Mesendoderm (in vitro differentiated cells): ENCODE data around the gene RPL19.

Source experiments
- DNase-seq: peaks from one replicate; pipeline ENCODE4 v3.0.0; 2013
- H2AK5ac ChIP-seq: 2 replicates; pipeline ENCODE4 v1.6.1; 2013; ENCODE audit warnings: low read length, inconsistent platforms
- H2BK120ac ChIP-seq: 2 replicates; pipeline ENCODE4 v1.6.1; 2013; ENCODE audit warnings: low read depth, mild to moderate bottlenecking, low read length, moderate library complexity, mixed read lengths
- H2BK15ac ChIP-seq: replicated peaks from 2 replicates; pipeline ENCODE4 v1.6.1; 2013; ENCODE audit warnings: low read depth, mild to moderate bottlenecking, moderate library complexity
- H2BK5ac ChIP-seq: 2 replicates; pipeline ENCODE4 v1.6.1; 2013; ENCODE audit warnings: low read length, inconsistent platforms
- H3K18ac ChIP-seq: 2 replicates; pipeline ENCODE4 v1.6.1; 2013; ENCODE audit warnings: mild to moderate bottlenecking, low read length, mixed read lengths
- H3K23ac ChIP-seq: one replicate; pipeline ENCODE4 v1.6.1; 2013; ENCODE audit warnings: low read length
- H3K27ac ChIP-seq: 2 replicates; pipeline ENCODE4 v1.5.1; 2013; ENCODE audit warnings: low read depth, mild to moderate bottlenecking, inconsistent platforms, low read length, moderate library complexity
- H3K27me3 ChIP-seq: 2 replicates; pipeline ENCODE4 v1.6.1; 2013; ENCODE audit warnings: low read length, control low read depth, mild to moderate bottlenecking, inconsistent platforms; ENCODE audit not compliant: insufficient read depth, poor library complexity
- H3K36me3 ChIP-seq: 2 replicates; pipeline ENCODE4 v1.6.1; 2013; ENCODE audit warnings: low read length, inconsistent platforms; ENCODE audit not compliant: control insufficient read depth, insufficient read depth
- H3K4ac ChIP-seq: one replicate; pipeline ENCODE4 v1.6.1; 2013; ENCODE audit warnings: low read depth, mild to moderate bottlenecking, low read length, moderate library complexity
- H3K4me1 ChIP-seq: 2 replicates; pipeline ENCODE4 v1.6.1; 2013; ENCODE audit warnings: low read depth, low read length, inconsistent platforms; ENCODE audit not compliant: control insufficient read depth
- H3K4me2 ChIP-seq: 2 replicates; pipeline ENCODE4 v1.6.1; 2013; ENCODE audit warnings: low read length
- H3K4me3 ChIP-seq: 2 replicates; pipeline ENCODE4 v1.5.1; 2013; ENCODE audit warnings: mild to moderate bottlenecking, low read length
- H3K56ac ChIP-seq: one replicate; pipeline ENCODE4 v1.6.1; 2013; ENCODE audit warnings: low read length
- H3K79me1 ChIP-seq: 2 replicates; pipeline ENCODE4 v1.6.1; 2013; ENCODE audit warnings: low read length, inconsistent platforms
- H3K79me2 ChIP-seq: 2 replicates; pipeline ENCODE4 v1.6.1; 2013; ENCODE audit warnings: mild to moderate bottlenecking, low read length; ENCODE audit not compliant: control insufficient read depth, insufficient read depth
- H3K9ac ChIP-seq: 2 replicates; pipeline ENCODE4 v1.6.1; 2013; ENCODE audit warnings: low read length, inconsistent platforms
- H4K5ac ChIP-seq: one replicate; pipeline ENCODE4 v1.6.1; 2013; ENCODE audit warnings: low read length
- H4K8ac ChIP-seq: one replicate; pipeline ENCODE4 v1.6.1; 2013; ENCODE audit warnings: low read depth, mild to moderate bottlenecking, control low read depth, low read length, moderate library complexity
- WGBS: extraction: QIAGEN DNeasy Blood & Tissue Kit; methylation state at CpG from one replicate; pipeline ENCODE4 v1.1.7; 2013; ENCODE audit warnings: low lambda C conversion rate, missing lambda C conversion rate; ENCODE audit not compliant: insufficient coverage; ENCODE audit errors: extremely low coverage; 5-methylcytosine and 5-hydroxymethylcytosine counted together

The RPL19 gene

DNA sequence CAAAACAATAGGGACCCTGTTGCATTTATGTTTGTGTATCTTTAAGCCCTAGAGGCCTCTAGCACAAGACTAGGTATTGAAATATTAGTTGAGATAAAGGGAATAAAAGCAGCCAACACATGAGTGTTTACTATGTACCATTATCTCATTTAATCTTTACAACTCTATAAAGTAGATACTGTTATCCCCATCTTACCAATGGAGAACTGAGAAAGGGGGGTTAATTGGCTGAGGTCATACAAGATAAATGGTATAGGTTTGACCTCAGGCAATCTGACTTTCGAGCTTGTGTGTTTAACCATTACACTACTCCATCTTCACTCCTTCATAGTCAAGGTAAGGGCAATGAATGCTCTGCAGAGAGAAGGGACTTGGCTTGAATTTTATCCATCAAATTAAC is 51.9 kb downstream of the RPL19 start:
- WGBS: no CpG with 5 or more reads among the region's 1 CpG
- H2BK120ac ChIP-seq: no peak overlapping the region
- H3K4me1 ChIP-seq: no peaks in the 10 kb centered on the region
- no peak overlapping the region for H3K23ac ChIP-seq
- H3K18ac ChIP-seq: no peak overlapping the region
- H3K27ac ChIP-seq: no peak overlapping the region
- H3K36me3 ChIP-seq: no peaks in the 10 kb centered on the region
- H2AK5ac ChIP-seq: no peak overlapping the region
- H3K4me2 ChIP-seq: no peak overlapping the region
- no peak overlapping the region for H4K8ac ChIP-seq
- no peak for DNase-seq
- no peak overlapping the region for H3K9ac ChIP-seq
- H3K4ac ChIP-seq: no peak overlapping the region
- no peak overlapping the region for H3K56ac ChIP-seq
- no peaks in the 10 kb centered on the region for H3K79me2 ChIP-seq
- H3K4me3 ChIP-seq: no peak overlapping the region
- no peaks in the 10 kb centered on the region for H3K27me3 ChIP-seq
- no peak overlapping the region for H4K5ac ChIP-seq
- no peaks in the 10 kb centered on the region for H3K79me1 ChIP-seq
- H2BK15ac ChIP-seq: no peak overlapping the region
- no peak overlapping the region for H2BK5ac ChIP-seq

DNA sequence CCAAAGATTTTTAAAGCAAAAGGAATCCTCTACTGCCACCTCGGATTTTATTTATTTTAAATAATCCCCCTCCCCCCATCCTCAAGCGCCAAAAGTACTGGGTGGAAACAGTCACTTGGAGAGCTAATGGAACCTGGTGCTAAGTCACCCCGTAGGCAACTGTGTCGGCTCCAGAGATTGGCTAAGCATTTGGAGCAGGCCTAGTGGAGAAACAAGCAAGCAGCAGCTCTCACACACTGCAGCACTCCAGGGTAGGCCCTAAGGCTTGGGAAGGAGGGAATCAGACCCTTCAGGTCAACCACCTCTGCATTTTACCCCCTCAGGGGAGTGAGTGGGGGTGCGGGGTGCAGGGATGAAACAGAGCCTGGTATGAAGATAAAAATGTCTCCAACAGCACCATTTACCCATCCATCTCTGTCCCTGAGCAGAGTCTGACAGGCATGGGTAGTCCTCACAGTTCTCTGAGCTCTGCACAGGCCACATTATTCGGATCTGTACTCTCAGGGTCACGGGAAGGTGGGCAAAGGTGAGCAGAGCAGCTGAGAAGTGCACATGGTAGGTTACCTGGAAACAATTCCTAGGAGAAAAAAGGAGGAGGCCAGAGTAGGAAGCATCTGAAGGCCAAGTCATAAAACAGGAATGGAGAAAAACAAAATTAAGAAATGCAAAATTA is 52.8 kb downstream of the RPL19 start:
- Histone ChIP-seq H2BK15ac (no peak overlapping the region), H3K4me2 (no peak overlapping the region), H3K9ac (no peak overlapping the region), H3K18ac (no peak overlapping the region), H3K4ac (no peak overlapping the region), H3K23ac (no peak overlapping the region), H2AK5ac (no peak overlapping the region), H3K36me3 (no peaks in the 10 kb centered on the region), H3K79me1 (no peaks in the 10 kb centered on the region), H2BK5ac (no peak overlapping the region), H3K4me1 (no peaks in the 10 kb centered on the region), H2BK120ac (no peak overlapping the region), H3K4me3 (no peak overlapping the region), H4K8ac (no peak overlapping the region), H4K5ac (no peak overlapping the region), H3K27me3 (no peaks in the 10 kb centered on the region), H3K79me2 (no peaks in the 10 kb centered on the region), H3K56ac (peak overlapping the region; percentile 42), H3K27ac (no peak overlapping the region)
- DNase-seq: peak; percentile 75
- WGBS: no CpG with 5 or more reads among the region's 7 CpGs
